ENCODE measurements around the gene DGKI.

DNA sequence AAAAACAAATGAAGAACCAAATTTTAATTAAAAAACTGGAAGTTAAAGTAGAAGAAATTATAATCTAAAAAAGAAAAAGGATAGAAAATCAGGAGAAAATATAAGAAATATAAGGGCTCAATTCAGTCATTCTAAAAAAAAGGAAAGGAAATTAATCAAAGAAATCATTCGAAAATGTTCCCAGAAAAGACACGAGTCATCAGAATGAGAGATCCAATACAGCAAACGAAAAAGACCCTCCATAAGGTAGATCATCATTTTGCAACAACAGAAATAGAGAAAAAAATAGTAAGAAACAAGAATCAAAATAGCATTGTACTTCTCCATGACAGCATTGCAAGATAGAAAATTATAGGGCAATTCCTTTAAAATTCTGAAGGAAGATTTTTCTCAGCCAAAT is 22.5 kb upstream of the DGKI start:
- TF ChIP-seq, protein P1, sequence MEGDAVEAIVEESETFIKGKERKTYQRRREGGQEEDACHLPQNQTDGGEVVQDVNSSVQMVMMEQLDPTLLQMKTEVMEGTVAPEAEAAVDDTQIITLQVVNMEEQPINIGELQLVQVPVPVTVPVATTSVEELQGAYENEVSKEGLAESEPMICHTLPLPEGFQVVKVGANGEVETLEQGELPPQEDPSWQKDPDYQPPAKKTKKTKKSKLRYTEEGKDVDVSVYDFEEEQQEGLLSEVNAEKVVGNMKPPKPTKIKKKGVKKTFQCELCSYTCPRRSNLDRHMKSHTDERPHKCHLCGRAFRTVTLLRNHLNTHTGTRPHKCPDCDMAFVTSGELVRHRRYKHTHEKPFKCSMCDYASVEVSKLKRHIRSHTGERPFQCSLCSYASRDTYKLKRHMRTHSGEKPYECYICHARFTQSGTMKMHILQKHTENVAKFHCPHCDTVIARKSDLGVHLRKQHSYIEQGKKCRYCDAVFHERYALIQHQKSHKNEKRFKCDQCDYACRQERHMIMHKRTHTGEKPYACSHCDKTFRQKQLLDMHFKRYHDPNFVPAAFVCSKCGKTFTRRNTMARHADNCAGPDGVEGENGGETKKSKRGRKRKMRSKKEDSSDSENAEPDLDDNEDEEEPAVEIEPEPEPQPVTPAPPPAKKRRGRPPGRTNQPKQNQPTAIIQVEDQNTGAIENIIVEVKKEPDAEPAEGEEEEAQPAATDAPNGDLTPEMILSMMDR (conservative IDR thresholded peaks at IDR 0.05; ENCODE audit: low read depth, low read length): no peak
- TF ChIP-seq EZH2 (IDR thresholded peaks at IDR 0.05; ENCODE audit: borderline replicate concordance, low read depth, low read length, poor library complexity, severe bottlenecking): no peak
